HG03139 (cell line): ENCODE data around the gene TMEM258.

ENCODE experiments used
- ATAC-seq: cut with Tn5 transposase; IDR thresholded peaks from one replicate; pipeline ENCODE4 v1.9.1; 2021; ENCODE audit not compliant: unreplicated experiment

TMEM258 gene

DNA sequence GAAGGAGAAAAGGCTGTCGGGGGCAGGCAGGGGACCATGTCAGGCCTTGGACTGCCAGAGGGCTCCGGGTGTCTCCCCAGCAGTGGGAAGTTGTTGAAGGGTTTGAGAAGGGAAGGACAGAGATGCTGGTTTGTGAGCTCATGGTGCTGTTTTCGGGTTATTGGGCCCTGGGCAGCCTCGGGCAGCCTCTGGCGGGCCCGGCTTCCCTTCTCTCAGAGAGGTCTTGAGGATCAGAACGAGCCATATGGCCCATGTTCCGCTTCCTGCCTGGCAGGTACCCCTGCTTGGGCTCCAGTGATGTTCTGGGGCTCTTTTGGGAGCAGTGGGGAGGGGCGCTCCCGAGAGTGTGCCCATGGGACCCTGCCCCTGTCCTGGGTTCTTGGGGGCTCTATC, 30.2 kb downstream of the TMEM258 start:
- ATAC-seq = no peak

DNA sequence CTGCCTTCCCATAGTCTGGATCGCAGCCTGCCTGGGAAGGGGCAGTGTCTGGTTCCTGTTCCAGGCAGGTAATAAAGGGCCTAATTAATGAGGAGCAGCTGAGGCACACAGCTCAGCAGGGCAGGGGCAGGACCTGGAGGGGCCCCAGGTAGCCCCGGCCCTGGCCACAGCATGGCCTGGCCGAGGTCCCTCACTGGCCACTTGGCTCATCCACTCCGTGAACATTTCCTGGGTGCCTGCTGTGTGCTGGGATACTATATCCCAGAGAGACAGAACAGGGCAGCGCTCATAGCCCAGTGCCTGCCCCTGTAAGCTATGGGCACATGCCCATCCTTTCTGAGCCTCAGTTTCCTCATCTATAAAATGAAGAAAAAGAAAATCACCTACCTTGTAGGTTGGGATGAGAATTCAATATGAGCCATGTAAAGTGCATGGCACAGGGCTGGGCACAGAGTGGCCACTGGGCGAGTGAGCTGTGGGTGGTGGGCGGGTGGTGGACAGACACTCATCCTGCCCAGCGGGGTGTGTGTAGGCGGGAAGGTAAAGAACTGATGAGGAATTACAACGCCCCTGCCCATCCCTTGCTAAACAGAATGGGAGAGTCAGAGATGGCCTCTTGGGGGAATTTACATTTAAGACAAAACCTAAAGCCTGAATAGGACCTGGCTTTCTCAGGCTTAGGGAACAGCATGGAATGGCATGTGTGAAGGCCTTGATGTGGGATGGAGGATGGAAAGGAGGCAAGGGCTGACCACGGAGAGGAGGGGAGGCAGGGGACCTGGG, 30.8 kb downstream of the TMEM258 start:
- no peak for ATAC-seq

DNA sequence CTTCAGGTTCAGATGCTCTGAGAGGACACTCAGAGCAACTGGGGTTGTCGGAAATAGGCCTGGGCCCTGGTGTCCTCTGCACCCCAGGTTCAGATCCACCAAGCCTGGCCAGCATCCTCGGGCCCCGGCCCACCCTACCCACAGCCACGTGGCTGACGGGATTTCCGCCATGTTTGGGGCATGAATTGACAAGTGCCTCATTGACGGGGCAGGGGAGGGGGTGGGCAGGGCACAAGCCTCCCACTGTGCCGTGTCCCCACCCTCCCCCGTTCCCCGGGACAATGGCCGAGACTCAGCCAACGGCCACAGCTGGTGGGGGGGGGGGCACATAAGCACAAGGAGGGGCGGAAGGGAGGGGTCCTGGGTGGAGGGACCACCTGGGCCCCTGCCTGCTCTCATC, 31.5 kb downstream of the TMEM258 start:
- no peak for ATAC-seq

DNA sequence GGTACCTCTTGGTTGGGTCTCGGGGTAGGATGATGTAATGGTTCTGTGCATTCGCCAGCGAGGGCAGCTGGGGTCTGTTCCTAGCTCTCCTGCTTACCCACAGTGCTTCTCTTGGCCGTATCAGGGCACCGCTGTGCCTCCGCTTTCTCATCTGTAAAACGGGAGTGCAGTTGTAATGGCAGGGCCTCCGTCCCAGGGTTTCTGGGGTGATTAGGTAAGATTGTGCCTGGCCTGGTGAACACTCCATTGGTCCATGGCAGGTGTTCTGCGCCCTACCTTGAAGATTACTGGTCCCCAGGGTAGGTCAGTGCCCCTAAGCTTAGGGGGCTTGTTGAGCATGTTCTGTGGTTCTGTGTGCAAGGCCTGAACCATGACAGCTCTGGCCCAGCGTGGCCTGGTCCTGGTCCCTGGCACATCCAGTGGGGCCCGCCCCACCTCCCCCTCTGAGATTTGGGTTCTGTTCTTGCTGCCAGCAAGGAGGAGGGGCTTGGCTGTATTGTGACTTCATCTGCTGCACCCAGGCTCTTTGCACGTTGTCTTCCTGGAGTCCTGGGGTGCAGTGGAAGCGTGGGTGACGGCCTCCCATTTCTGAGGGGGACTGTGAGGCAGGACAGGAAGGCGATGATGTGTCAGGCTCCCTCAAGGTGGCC, 35.1 kb downstream of the TMEM258 start:
- no peak for ATAC-seq

DNA sequence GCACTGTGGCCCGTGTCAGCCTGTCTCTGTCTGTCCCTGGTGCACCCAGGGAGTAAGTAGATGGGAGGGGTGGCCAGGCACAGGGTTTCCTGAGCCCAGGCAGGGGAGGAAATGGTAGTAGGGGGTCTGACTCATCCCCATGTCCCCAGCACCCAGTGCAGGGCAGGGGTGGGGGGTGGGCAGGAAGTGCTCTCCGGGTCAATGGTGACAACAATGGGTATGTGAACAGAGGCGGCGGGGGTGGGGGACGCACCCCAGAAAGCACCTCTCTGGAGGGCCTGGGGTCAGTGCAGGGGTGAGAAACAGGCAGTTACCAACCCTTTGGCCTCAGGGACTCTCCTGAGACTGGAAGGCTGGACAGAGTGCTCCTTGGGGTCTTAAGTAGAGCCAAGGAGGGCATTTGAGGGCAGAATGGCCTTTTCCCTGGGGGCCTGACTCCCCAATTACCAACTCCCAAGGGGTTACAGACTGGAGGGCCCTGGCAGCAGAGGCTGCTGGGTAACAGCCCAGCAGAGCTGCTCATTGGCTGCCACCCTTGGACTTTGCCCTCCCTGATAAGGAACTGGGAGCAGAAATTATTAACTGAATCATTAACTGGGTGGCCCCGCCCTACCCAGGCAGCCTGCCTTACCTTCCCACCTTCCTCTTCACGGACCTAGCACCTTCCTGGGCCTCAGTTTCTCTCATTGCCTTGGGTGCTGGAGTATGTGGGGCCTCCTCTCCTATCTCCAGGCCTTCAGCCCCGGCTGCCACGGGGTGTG, 35.8 kb downstream of the TMEM258 start:
- ATAC-seq = no peak

DNA sequence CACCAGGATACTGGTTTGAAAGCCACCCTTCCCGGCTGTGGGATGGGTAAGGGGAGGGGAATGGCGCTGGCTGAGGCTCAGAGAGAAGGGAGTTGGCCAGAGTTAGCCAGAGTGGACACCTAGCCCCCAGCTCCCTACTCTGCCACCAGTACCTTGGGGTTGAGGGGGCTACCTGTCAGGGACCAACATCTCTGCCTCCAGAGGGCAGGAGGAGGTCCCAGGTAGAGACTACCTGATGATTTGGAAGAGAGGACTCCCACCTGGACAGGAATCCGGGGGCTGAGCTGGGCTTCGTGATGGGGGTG, 36.3 kb downstream of the TMEM258 start:
- no peak for ATAC-seq

DNA sequence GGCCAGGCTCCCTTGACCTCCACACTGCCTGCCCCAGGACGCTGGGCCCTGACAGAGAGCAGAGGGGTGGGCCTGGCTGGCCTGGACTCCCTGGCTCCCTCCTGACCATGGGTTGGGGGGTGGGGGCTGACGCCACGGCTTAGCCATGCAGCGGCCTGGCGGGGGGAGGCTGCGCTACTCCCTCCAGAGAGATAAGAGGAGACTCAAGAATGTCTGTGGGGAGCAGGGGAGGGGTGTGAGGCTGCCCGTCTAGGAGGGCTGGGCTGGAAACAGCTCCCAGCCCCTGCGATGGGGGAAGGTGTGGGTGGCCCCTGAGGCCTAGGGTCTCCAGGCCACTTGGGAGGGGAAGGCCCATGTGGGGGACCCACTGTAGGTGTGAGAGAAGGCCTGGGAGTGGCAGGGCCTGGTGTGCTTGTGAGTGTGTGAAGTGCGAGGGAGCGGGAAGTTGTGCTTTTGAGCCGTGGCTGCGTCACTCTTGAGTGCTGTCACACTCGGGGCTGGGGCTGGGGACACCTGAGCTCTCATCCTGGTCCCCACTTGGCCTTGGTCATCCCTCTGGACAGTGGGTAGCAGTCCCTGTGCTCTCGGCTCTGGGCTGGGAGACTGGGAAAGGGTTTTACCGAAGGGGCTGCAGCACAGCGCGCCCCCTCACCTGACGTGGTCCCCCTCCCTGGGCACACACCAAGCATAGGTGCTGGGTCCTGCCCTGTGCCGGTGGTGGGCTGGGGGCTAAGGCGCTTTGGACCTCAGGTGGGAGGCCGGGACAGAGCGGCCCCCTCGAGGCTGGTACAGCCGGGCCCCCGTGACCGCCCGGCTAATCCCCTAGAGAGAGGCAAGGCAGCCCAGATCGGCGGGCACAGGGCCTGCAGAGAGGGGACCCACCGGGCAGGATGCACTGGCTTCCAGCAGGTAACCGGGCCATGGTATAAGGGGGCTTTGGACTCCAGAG, 37.6 kb downstream of the TMEM258 start:
- ATAC-seq = no peak

DNA sequence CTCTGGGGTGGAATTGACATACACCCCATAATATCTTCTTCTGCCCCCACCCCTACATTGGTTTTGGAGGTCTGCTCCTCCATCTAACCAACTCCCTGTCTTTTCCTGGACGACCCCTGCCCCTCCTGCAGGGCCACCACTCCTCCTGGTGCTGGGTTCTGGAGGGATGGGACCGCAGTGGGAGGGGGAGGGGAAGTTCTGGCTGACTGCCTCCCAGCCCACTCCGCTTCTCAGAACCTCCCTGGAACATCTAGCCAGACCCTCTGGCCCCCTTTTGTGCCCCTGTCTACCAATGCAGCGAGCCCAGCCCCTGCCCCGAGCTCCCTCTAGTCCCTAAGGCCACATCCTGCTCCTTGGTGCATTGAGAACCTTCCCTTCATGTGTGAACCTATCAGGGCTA, 38.7 kb downstream of the TMEM258 start:
- ATAC-seq = no peak

DNA sequence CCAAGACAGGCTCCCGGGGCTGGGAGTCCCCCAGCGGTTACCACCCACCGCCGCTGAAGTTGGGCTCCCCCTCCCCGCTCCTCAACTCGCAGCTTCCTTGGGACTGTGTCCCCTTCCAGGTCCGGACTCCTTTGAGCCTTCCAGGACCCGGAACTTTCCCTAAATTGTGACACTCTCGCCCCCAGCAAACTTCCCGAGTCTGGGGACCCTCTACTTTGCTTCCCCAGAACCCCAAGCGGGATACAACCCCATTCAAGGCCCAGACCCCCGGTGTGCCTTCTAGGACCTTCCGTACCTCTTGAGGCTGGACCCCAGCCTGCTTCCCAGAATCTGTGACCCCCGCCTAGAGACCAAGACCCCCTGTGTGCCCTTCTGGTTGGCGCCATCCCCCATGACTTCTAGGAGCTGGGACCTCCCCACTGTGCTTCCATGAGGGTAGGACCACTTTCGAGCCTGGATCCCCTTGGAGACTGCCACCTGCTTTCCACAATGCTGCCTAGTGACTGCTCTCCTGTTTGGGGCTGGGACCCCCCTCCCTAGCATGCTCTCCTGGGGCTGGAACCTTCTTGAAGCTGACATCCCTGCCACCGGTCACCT, 39.4 kb downstream of the TMEM258 start:
- no peak for ATAC-seq

DNA sequence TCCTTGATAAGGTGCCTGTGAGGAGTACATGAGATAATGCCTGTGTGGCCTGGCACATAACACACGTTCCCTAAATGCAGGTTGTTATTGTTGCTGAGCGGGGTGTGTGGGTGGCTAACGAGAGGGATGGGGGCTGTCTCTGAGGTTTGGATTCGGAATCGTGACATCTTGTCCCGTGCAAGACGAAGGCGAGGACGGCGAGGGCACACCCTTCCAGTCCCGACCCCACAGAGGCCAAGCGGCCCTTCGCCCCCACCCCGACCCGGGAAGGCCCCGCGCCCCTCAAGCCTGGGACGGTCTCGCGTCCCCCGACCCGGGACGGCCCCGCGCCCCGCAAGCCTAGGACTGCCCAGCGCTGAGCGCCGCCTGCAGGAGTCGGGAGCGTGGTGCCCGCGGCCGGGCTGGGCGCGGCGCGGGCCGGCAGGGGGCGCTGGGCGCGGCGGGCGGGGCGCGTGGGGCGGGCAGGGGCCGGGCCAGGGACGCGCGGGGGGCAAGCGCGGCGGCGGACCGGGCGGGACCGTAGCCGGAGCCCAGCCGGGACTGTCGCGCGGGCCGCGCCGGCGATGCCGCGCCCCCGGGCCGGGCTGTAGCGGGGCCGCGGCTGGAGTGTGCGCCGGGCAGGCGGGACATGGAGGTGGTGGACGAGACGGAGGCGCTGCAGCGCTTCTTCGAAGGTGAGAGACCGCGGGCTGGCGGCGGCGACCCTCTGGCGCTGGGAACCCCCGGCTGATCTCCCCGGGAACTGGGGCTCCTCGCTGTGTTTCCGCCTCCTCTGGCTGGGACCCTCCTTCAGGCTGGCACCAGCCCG, 40.1 kb downstream of the TMEM258 start, which contains the start of gene MYRF:
MYRF (plus strand) TSS at position 520 of the 808 bp plus-strand sequence; CDS start at position 629, 109 bp downstream.
- no peak for ATAC-seq

DNA sequence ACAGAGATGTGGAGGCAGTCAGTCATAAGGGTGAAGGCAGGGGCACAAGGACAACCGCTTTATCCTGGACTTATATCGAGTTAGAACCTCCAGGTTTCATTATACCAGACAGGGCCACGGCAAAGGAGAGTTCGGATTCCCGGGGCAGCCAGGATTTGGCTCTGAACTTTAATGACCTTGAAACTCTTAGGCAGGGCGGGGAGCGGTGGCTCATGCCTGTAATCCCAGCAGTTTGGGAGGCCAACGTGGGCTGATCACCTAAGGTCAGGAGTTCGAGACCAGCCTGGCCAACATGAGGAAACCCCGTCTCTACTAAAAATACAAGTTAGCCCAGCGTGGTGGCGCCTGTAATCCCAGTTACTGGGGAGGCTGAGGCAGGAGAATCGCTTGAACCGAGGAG, 41.0 kb downstream of the TMEM258 start:
- no peak for ATAC-seq

DNA sequence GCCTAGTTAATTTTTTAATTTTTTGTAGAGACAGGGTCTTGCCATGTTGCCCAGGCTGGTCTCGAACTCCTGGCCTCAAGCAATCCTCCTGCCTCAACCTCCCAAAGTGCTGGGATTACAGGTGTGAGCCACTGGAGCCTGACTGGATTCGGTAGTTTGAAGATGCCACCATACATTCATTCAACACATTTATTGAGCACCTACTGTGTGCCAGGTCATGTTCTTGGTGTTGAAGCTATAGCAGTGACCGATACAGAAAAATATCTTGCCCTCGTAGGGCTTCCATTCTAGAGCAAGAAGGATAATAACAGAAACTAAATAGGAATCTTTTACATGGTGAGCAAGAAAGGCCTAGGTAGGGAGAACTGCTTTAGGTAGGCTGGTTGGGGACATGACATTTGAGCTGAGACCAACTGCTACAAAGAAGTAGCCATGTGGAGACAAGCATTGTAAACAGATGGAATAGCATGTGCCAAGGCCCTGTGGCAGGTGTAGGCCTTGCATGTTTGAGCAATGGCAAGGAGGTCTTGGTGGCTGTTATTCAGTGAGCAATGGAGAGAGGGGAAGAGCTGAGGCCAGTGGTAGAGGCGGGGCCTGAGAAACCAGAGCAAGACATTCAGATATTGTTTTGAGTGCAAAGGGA, 41.6 kb downstream of the TMEM258 start:
- ATAC-seq = no peak

DNA sequence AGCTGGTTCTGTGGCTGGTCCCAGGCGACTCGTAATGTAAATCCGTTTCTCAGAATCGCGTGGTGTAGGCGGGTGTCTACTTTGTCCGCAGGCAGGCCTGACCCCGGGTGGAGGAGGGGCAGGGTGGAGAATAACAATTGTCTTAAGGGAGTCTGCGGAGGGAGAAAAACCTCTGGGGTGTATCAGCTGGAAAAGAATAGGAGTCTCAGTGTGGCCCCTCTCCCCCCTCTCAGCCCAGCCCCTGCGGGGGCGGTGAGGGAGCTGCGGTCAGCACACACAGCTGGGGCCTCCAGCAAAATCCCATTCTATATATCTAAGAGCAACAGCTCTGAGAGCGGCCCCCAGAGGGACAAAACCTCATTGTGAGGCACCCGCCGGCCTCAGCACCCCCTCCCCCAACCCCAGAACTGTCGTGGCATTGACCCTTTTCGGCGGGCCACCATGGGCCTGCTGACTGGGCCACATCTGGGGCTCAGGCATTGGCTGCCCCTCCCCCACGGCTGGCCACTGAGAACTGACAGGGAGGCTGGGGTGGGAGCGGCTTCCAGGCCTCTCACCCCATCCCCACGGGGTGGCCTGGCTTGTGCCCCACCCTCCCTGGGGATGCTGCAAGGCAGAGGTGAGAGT, 42.7 kb downstream of the TMEM258 start:
- ATAC-seq = no peak

DNA sequence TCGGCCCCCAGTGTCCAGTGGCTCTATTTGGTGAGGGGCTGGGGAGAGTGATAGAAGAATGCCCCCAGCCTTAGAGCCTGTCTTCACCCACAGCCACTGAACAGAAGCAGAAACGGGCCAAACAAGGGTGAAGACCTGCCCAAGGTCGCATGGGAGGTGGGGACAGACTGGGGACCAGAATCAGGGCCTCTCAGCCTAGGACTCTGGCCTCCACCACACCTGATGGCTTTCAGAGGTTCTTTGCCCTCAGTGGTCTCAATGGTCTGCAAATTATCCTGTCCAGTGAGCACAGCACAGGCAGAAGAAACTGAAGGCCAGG, 44.5 kb downstream of the TMEM258 start:
- ATAC-seq = no peak

DNA sequence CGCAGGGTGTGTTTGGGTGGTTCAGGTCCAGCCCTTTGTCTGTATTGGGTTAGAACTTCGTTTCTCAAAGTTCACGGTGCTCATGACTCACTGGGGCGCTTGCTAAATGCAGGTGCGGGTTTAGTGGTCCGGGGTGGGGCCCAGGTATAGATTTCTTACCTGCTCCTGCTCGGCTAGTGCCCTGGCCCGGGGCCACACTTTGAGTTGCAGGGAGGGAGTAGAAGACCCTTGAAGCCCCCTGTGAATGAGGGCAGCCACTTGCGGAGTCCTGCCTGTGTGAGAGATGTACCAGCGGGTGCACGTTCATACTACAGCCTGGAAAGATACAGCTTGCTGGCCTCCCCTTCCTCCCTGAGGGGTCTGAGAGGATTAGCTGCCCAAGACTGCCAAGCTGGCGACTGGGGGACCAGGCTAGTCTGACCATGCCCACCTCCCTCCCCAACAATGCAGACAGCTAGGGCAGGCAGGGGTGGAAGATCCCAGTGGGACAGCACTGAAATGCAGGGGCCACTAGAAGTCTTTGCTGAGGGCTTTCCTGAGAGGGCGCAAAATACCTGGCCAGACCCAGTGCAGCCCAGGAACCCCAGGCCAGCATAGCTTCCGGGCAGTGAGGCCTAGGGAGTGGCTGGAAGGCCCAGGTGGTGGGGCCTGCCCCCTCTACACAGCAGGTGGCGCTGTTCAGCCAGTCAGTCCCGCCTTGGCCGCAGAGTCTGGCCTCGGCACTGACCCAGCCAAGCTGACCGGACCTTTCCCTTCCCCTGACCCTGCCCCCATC, 45.0 kb downstream of the TMEM258 start:
- ATAC-seq = no peak

DNA sequence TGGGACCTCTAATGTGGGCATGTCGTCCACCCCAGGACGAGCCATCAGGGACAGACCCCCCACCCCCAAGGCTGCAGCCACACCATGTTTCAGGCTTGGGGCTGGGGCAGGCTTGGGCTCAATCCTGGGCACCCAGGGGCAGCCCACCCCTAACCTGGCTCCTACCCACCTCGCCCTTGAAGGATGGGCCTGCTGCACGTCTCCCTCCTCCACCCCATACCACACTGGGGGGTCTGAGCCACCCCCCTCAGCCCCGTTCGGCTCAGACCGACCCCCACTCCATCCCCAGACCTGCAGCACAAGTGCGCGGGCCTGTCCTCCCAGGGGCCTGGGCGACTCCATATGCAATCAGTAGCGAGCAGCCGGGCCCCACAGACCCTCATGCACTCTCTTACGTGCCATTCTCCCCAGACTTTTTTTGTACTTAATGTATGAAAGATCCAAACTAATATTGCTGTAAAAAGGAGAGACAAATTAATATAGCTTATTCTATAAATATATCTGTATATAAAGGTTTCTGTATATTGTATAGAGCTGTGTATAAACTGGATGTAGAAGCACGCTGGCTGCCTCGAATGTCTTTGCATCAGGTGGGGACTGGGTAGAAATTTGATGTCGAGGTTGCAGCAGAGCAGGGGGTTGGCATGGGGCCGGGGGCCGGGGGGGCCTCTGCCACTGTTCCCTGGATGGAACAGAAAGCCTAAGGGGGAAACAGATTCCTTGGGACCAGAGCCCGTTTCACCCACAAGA, 45.8 kb downstream of the TMEM258 start:
- no peak for ATAC-seq

DNA sequence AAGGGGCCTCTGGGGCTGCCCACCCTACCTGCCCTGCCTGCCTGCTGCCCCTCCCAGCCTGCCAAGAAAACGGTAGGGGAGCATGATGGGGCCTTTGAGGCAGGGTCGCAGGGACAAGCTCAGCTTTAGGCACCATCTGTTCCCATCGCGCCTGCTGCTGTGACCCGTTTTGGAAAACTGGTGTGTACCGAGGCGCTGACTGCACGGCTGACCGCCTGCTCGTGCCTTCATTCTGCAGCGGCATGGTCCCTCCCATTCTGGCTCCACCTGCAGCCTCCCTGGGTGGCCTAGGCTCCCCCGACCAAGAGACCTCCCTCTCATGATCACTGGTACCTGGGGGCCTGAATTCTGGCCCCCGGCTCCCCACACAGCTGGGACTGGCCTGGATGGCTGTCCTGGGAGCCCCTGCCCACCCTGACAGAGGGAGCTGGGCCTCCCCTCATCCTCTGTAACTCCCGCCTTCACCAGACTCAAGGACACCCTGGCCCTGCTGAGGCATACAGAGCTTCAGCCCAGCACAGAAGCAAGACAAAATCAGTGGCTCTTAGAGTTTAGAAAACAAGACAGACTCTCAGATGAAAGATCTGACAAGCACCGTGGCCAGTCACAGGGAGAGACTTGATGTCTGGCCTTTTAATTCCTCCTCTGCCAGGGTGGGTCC, 46.5 kb downstream of the TMEM258 start:
- ATAC-seq = no peak
